Endodermal cell (in vitro differentiated cells): ENCODE results near the gene ADGRL3. TPM values are rescaled to one million over a fixed set of nuclear protein-coding genes. Genes with fewer than 3 reads are reported as not detected.

Experiments used
- DNase-seq: peaks from one replicate; pipeline ENCODE4 v3.0.0-alpha.2; 2017
- H3K27ac ChIP-seq: 2 replicates; pipeline ENCODE4 v1.5.1; 2013; ENCODE audit warnings: mild to moderate bottlenecking, low read depth, low read length, moderate library complexity
- H3K27me3 ChIP-seq: 2 replicates; pipeline ENCODE4 v1.6.1; 2013; ENCODE audit warnings: mild to moderate bottlenecking, low read length, moderate library complexity; ENCODE audit not compliant: insufficient read depth, control insufficient read depth, poor library complexity, severe bottlenecking
- H3K36me3 ChIP-seq: 2 replicates; pipeline ENCODE4 v1.7.0; 2013; ENCODE audit warnings: mild to moderate bottlenecking, low read length, moderate library complexity; ENCODE audit not compliant: control insufficient read depth, insufficient read depth
- H3K4me1 ChIP-seq: one replicate; pipeline ENCODE4 v1.7.0; 2013; ENCODE audit warnings: low read length; ENCODE audit not compliant: control insufficient read depth, insufficient read depth
- H3K4me3 ChIP-seq: 2 replicates; pipeline ENCODE4 v1.5.1; 2013; ENCODE audit warnings: mild to moderate bottlenecking, low read length, moderate library complexity
- H3K9ac ChIP-seq: 2 replicates; pipeline ENCODE4 v1.6.1; 2013; ENCODE audit warnings: mild to moderate bottlenecking, low read length, moderate library complexity; ENCODE audit not compliant: poor library complexity, severe bottlenecking; ENCODE audit errors: extremely low read depth
- H3K9me3 ChIP-seq: 2 replicates; pipeline ENCODE4 v1.6.1; 2013; ENCODE audit warnings: mild to moderate bottlenecking, low read length, moderate library complexity; ENCODE audit not compliant: control insufficient read depth
- H3K27ac Mint-ChIP-seq: 2 replicates; pipeline ENCODE4 v1.8.0; 2020; ENCODE audit warnings: mixed read lengths
- H3K27me3 Mint-ChIP-seq: 2 replicates; pipeline ENCODE4 v1.8.0; 2021; ENCODE audit warnings: mild to moderate bottlenecking, mixed read lengths; ENCODE audit not compliant: insufficient read depth
- H3K36me3 Mint-ChIP-seq: 2 replicates; pipeline ENCODE4 v1.8.0; 2020; ENCODE audit warnings: low read depth, mixed read lengths
- H3K4me1 Mint-ChIP-seq: 2 replicates; pipeline ENCODE4 v1.8.0; 2020; ENCODE audit warnings: mixed read lengths
- H3K4me3 Mint-ChIP-seq: 2 replicates; pipeline ENCODE4 v1.8.0; 2020; ENCODE audit warnings: mild to moderate bottlenecking, moderate library complexity, mixed read lengths
- H3K9me3 Mint-ChIP-seq: 2 replicates; pipeline ENCODE4 v1.8.0; 2020; ENCODE audit warnings: mild to moderate bottlenecking, mixed read lengths
- CTCF ChIP-seq: fragments of 200-600 bp; sonication (generic); conservative IDR thresholded peaks from 2 replicates; pipeline ENCODE4 v1.5.0; 2021; ENCODE audit warnings: antibody characterized with exemption, mild to moderate bottlenecking
- WGBS, 2 experiments: methylation state at CpG; one replicate each; pipeline versions ENCODE4 v1.1.5 to v1.1.7; 2013; ENCODE audit warnings: missing lambda C conversion rate in 2 of 2, mixed read lengths in 1 of 2; ENCODE audit not compliant: insufficient coverage in 1 of 2, insufficient read length in 1 of 2; 5-methylcytosine and 5-hydroxymethylcytosine counted together
- total RNA-seq, 2 donors: library from RNA; stranded (reverse); fragmentation: NEBNext Ultra II Directional in 1 of 2; extraction: Animal tissue kit (Norgen Biotek cat#: 25700) in 1 of 2; gene quantifications; 2 replicates in 1 of 2; 3 replicates in 1 of 2; pipeline ENCODE4 v1.2.1, GENCODE V29; 2021

Gene ADGRL3
- total RNA-seq, 2 donors from 2014 or later: 9.9 to 10.3 TPM

DNA sequence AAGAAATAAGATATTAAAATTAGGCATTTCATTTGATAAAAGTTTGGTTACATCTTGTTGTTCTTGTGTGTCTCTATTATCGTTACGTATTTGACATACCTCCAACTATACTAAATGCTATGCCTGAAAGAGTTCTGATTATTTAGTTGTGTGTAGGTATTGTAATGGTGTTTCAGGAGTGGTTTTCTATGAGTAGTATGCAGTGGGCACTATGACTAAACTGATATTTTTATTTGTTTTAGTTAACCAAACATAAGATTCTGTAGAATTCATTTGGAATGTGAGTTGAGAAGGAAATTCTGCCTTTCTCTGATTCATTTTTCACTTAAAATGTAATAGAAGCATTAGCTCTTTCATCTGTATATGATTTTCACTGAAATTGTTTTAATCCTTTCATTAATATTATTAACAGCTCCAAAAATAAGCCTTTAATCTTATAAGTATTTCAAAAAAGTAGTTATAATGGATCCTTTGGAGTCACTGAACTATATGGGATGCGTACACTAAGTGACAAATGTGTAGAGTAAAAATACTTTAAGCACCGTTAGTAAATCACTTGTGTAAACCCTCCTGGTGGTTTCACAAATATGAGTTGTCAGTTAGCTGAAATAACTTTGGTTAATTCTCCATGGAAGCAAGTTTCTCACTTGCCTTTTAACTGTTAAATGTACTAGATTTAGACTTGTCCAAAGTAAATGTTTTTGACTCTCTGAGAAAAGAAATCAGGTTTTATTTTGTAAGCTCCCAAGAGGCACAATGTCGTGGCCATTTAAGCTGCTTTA is 388.7 kb downstream of the ADGRL3 start:
- Histone ChIP-seq H3K9ac (no peak overlapping the region), H3K27me3 (no peaks in the 10 kb centered on the region), H3K36me3 (no peaks in the 10 kb centered on the region), H3K27ac (no peak overlapping the region), H3K9me3 (no peaks in the 10 kb centered on the region), H3K4me3 (no peak overlapping the region), H3K4me1 (no peaks in the 10 kb centered on the region)
- H3K4me1 Mint-ChIP-seq: peaks cover 2% of the 10 kb centered on the region
- no peak overlapping the region for H3K4me3 Mint-ChIP-seq
- no peak for TF ChIP-seq CTCF
- no peaks in the 10 kb centered on the region for H3K36me3 Mint-ChIP-seq
- WGBS, 2 experiments: 88 to 89% methylated on average over 2 to 4 of the region's 5 CpGs
- H3K27me3 Mint-ChIP-seq: no peaks in the 10 kb centered on the region
- no peak for DNase-seq
- no peak overlapping the region for H3K27ac Mint-ChIP-seq
- H3K9me3 Mint-ChIP-seq: no peaks in the 10 kb centered on the region

DNA sequence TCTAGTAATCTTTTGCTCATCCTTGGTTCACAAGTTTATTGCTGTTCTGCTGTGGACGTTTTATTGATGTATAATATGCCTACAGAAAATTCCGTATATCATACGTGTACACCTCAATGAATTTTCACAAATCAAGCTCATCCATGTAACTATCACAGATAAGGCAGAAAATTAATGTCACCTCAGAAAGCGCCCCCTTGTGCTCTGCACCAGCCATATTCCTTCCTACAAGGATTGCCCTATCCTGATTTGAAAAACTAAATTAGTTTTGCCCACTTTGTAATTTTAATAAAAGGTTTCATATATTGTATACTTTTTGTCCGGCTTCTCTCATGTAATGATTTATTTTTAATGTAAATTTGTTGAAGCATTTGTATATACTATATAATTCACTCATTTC is 390.8 kb downstream of the ADGRL3 start:
- Histone ChIP-seq H3K4me3 (no peak overlapping the region), H3K9ac (no peak overlapping the region), H3K9me3 (no peaks in the 10 kb centered on the region), H3K27ac (no peak overlapping the region), H3K4me1 (no peaks in the 10 kb centered on the region), H3K27me3 (no peaks in the 10 kb centered on the region), H3K36me3 (no peaks in the 10 kb centered on the region)
- Mint-ChIP-seq H3K9me3 (no peaks in the 10 kb centered on the region), H3K27me3 (no peaks in the 10 kb centered on the region), H3K4me1 (no peaks in the 10 kb centered on the region), H3K36me3 (no peaks in the 10 kb centered on the region), H3K4me3 (no peak overlapping the region), H3K27ac (no peak overlapping the region)
- peak; percentile 77 for TF ChIP-seq CTCF
- 81% methylated on average over 4 of the region's 5 CpGs; no CpG with 5 or more reads in 1 of the 2 experiments for WGBS, 2 experiments
- peak; percentile 55 for DNase-seq

- WGBS, 2 experiments: 92% methylated on average over 5 of the region's 5 CpGs; no CpG with 5 or more reads in 1 of the 2 experiments
- H3K4me1 ChIP-seq: no peaks in the 10 kb centered on the region
- H3K9me3 Mint-ChIP-seq: no peaks in the 10 kb centered on the region
- no peak overlapping the region for H3K9ac ChIP-seq
- H3K27ac ChIP-seq: no peak overlapping the region
- TF ChIP-seq CTCF: no peak
- no peaks in the 10 kb centered on the region for H3K27me3 ChIP-seq
- DNase-seq: no peak
- no peaks in the 10 kb centered on the region for H3K36me3 Mint-ChIP-seq
- no peaks in the 10 kb centered on the region for H3K27me3 Mint-ChIP-seq
- H3K4me3 Mint-ChIP-seq: no peak overlapping the region
- no peaks in the 10 kb centered on the region for H3K36me3 ChIP-seq
- no peaks in the 10 kb centered on the region for H3K4me1 Mint-ChIP-seq
- no peak overlapping the region for H3K27ac Mint-ChIP-seq
- H3K4me3 ChIP-seq: no peak overlapping the region
- no peaks in the 10 kb centered on the region for H3K9me3 ChIP-seq
Measured at GRCh38 chr4:61596606-61597340, 396.6 kb downstream of the ADGRL3 start.
